Endothelial cell of umbilical vein (primary cell): Measurements from ENCODE around the gene VHLL. TPM values are rescaled to one million over a fixed set of nuclear protein-coding genes. Genes with fewer than 3 reads are reported as not detected.

Source experiments
- BruUV-seq: library from RNA; stranded (reverse); fragments of 400-500 nt; replicated peaks from 2 replicates; lab custom pipeline; 2021; lab: Mats Ljungman, UMichigan
- CTCF ChIA-PET: fragments of 300-600, 350-600 bp; sonication (Branson Sonifier 250); formaldehyde crosslinking; loops from one replicate; lab custom pipeline; 2021; ENCODE audit warnings: antibody characterized with exemption, inconsistent platforms; lab: Charles Lee
- POLR2A ChIA-PET: fragments of 300-600, 350-600 bp; sonication (Branson Sonifier 250); formaldehyde crosslinking; loops from one replicate; lab custom pipeline; 2021; ENCODE audit warnings: antibody characterized with exemption, inconsistent platforms; lab: Charles Lee
- DNase-seq: peaks from one replicate; pipeline ENCODE4 v3.0.0-alpha.2; 2011; ENCODE audit warnings: low read depth, low spot score
- FAIRE-seq: peaks from 2 replicates; lab custom pipeline; 2011; peaks lifted over from hg19 to GRCh38; lab: Jason Lieb, UNC
- H2AFZ ChIP-seq: 2 replicates; pipeline ENCODE4 v1.6.0; 2012; ENCODE audit warnings: low read depth, low read length, control low read depth, inconsistent platforms
- H3K27ac ChIP-seq: 2 replicates; pipeline ENCODE4 v1.5.1; 2011; ENCODE audit warnings: low read depth, mild to moderate bottlenecking, control low read depth, low read length, moderate library complexity; ENCODE audit not compliant: insufficient read depth
- H3K27me3 ChIP-seq, 2 experiments: 2 replicates each; pipeline versions ENCODE4 v1.6.0 to v1.6.1; 2011; ENCODE audit warnings: low read length in 2 of 2, mixed read lengths in 1 of 2; ENCODE audit not compliant: control insufficient read depth in 2 of 2, insufficient read depth in 2 of 2
- H3K36me3 ChIP-seq, 2 experiments: 2 replicates in 1 of 2; 3 replicates in 1 of 2; pipeline ENCODE4 v1.5.1; 2011; ENCODE audit warnings: low read length in 2 of 2, mild to moderate bottlenecking in 1 of 2, moderate library complexity in 1 of 2; ENCODE audit not compliant: control insufficient read depth in 2 of 2, insufficient read depth in 2 of 2; ENCODE audit errors: extremely low read depth in 1 of 2
- H3K4me1 ChIP-seq: 3 replicates; pipeline ENCODE4 v1.5.1; 2011; ENCODE audit warnings: mild to moderate bottlenecking, low read length; ENCODE audit not compliant: control insufficient read depth, insufficient read depth; ENCODE audit errors: extremely low read depth
- H3K4me2 ChIP-seq: 2 replicates; pipeline ENCODE4 v1.6.1; 2011; ENCODE audit warnings: low read length, control low read depth, mixed read lengths; ENCODE audit not compliant: insufficient read depth
- H3K4me3 ChIP-seq, 3 experiments: fragments of 200-600 bp in 1 of 3; sonication (generic), shearing (Covaris generic) in 1 of 3; replicated peaks in 1 of 3; 2 replicates each; pipeline ENCODE4 v1.5.1; 2011 to 2016; ENCODE audit warnings: control low read depth in 3 of 3, low read length in 3 of 3, mild to moderate bottlenecking in 2 of 3, inconsistent platforms in 1 of 3, low read depth in 1 of 3, moderate library complexity in 1 of 3; ENCODE audit not compliant: insufficient read depth in 1 of 3
- H3K79me2 ChIP-seq: 2 replicates; pipeline ENCODE4 v1.6.0; 2012; ENCODE audit warnings: low read length, inconsistent platforms; ENCODE audit not compliant: control insufficient read depth, insufficient read depth
- H3K9ac ChIP-seq: replicated peaks from 2 replicates; pipeline ENCODE3; 2011; ENCODE audit warnings: low read length, control low read depth; ENCODE audit not compliant: insufficient read depth; ENCODE audit errors: extremely low read depth
- H3K9me1 ChIP-seq: replicated peaks from 3 replicates; pipeline ENCODE4 v1.6.0; 2011; ENCODE audit warnings: mild to moderate bottlenecking, low read length; ENCODE audit not compliant: control insufficient read depth, insufficient read depth; ENCODE audit errors: extremely low read depth
- H3K9me3 ChIP-seq: replicated peaks from 2 replicates; pipeline ENCODE4 v1.5.1; 2012; ENCODE audit warnings: low read length, inconsistent platforms; ENCODE audit not compliant: control insufficient read depth, insufficient read depth
- H4K20me1 ChIP-seq: replicated peaks from 2 replicates; pipeline ENCODE3; 2011; ENCODE audit warnings: mild to moderate bottlenecking, low read length; ENCODE audit not compliant: control insufficient read depth, insufficient read depth; ENCODE audit errors: extremely low read depth
- EZH2 ChIP-seq: IDR thresholded peaks from 2 replicates; pipeline ENCODE4 v1.6.1; 2012; ENCODE audit warnings: borderline replicate concordance, low read depth, mild to moderate bottlenecking, moderate library complexity, low read length, inconsistent platforms; ENCODE audit not compliant: severe bottlenecking
- FOS ChIP-seq: IDR thresholded peaks from 2 replicates; pipeline ENCODE4 v1.6.1; 2011; ENCODE audit warnings: mild to moderate bottlenecking, low read length, moderate library complexity, borderline replicate concordance; ENCODE audit not compliant: insufficient read depth
- GATA2 ChIP-seq: IDR thresholded peaks from 2 replicates; pipeline ENCODE4 v1.7.0; 2011; ENCODE audit warnings: low read depth, mild to moderate bottlenecking, moderate library complexity, mixed read lengths, low read length; ENCODE audit not compliant: insufficient read length, insufficient read depth
- JUN ChIP-seq: IDR thresholded peaks from 2 replicates; pipeline ENCODE4 v1.6.1; 2011; ENCODE audit warnings: borderline replicate concordance, low read depth; ENCODE audit not compliant: insufficient read length, insufficient read depth
- MYC ChIP-seq: IDR thresholded peaks from one replicate; pipeline ENCODE4 v1.6.1; 2011; ENCODE audit warnings: mild to moderate bottlenecking, low read depth, low read length
- POLR2A ChIP-seq: IDR thresholded peaks from 2 replicates; pipeline ENCODE4 v1.6.1; 2012; ENCODE audit warnings: low read depth, mild to moderate bottlenecking, control low read depth, low read length
- POLR2AphosphoS5 ChIP-seq: IDR thresholded peaks from 2 replicates; pipeline ENCODE4 v1.6.1; 2012; ENCODE audit warnings: low read depth, mild to moderate bottlenecking, control low read depth, low read length, moderate library complexity; ENCODE audit not compliant: insufficient read depth
- dilution Hi-C: fragments of 300-500 bp; cut with MboI; formaldehyde crosslinking; loops from one replicate; pipeline ENCODE4 v1.15.0; 2019; ENCODE audit warnings: low sequenced_read_pairs; ENCODE audit not compliant: extremely low pct_ligation_motif_present
- intact Hi-C: fragments of 100-400 bp; cut with micrococcal nuclease; formaldehyde crosslinking; loops from one replicate; pipeline ENCODE4 v1.10.0; 2022
- polyA plus RNA-seq, 4 experiments: library from polyadenylated mRNA; depleted of rRNA in 3 of 4; stranded (reverse) in 3 of 4; unstranded in 1 of 4; fragments of >200 nt; gene quantifications; 2 replicates each; pipeline versions ENCODE4 v1.2.1 to v1.2.3, GENCODE V29; 2011 to 2012; ENCODE audit warnings: missing spikeins in 1 of 4
- total RNA-seq: library from RNA; stranded (reverse); gene quantifications from 2 replicates; pipeline ENCODE4 v1.2.3, GENCODE V29; 2021
- TF ChIP-seq, protein P1 (sequence below), 2 donors: IDR thresholded peaks; 1 replicate in 1 of 2; 2 replicates in 1 of 2; pipeline ENCODE4 v1.5.1; 2011; ENCODE audit warnings: low read length in 2 of 2, mild to moderate bottlenecking in 2 of 2, moderate library complexity in 2 of 2, control low read depth in 1 of 2, inconsistent platforms in 1 of 2, low read depth in 1 of 2; ENCODE audit not compliant: insufficient read depth in 1 of 2; ENCODE audit errors: extremely low read depth in 1 of 2
- TF ChIP-seq, protein P2 (sequence below): IDR thresholded peaks from 2 replicates; pipeline ENCODE4 v1.6.1; 2011; ENCODE audit not compliant: insufficient read depth, insufficient read length

VHLL gene
- total and polyA plus RNA-seq, 2 donors (not counting 3 experiments of a cell fraction or from before 2014, with no cell fraction given) = 0.73 TPM; not detected in 1

DNA sequence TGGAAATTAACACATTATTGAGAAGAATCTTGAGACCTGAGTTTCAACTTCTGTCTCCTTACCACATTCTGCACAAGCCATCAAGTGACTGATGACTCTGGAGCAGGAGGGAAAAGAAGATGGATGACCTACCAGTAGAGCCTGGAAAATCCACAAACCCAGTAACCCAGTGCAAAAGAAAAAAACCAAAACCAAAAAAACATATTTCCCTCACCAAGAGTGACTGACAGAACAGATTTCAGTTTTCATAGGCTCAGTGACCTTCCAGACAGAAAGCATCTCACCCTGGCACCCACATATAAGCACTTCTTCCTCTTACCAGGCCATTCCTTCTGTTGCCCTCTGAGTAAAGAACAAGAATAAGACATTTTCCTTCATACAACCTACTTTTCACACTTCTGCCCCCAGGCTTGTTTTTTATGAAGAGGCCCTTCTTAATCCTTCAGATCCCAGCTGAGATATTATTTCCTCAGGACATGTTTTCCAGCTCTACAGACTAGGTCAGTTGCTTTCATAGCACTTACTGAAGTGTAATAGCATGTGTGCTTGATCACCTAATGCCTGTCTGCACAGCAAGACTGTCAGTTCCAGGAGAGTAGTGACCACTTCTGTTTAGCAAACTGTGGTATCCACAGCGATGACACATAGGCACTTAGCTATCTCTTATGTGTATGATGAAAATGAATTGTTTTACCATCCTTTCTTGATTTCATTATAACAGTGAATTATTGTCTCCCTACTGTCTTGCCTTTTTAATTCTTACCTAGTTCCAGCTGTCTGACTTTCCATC, 43.3 kb upstream of the VHLL start:
- H3K4me1 ChIP-seq = no peaks in the 10 kb centered on the region
- POLR2A ChIA-PET = no interaction called here
- no peak for FAIRE-seq
- H3K9ac ChIP-seq = no peak overlapping the region
- BruUV-seq = no TSS peak
- no peak overlapping the region for H2AFZ ChIP-seq
- CTCF ChIA-PET = interaction anchor here (1.8 to 2.6 kb wide), 2 partner anchors 17 to 43 kb away, joined by 6 to 7 read pairs; no protein-coding TSS in a partner anchor
- H3K27me3 ChIP-seq = peaks cover 17 to 23% of the 10 kb centered on the region in 2 experiments
- TF ChIP-seq MYC (no peak), POLR2AphosphoS5 (no peak), EZH2 (no peak), FOS (no peak), POLR2A (no peak), JUN (no peak), GATA2 (no peak)
- TF ChIP-seq, protein P1, sequence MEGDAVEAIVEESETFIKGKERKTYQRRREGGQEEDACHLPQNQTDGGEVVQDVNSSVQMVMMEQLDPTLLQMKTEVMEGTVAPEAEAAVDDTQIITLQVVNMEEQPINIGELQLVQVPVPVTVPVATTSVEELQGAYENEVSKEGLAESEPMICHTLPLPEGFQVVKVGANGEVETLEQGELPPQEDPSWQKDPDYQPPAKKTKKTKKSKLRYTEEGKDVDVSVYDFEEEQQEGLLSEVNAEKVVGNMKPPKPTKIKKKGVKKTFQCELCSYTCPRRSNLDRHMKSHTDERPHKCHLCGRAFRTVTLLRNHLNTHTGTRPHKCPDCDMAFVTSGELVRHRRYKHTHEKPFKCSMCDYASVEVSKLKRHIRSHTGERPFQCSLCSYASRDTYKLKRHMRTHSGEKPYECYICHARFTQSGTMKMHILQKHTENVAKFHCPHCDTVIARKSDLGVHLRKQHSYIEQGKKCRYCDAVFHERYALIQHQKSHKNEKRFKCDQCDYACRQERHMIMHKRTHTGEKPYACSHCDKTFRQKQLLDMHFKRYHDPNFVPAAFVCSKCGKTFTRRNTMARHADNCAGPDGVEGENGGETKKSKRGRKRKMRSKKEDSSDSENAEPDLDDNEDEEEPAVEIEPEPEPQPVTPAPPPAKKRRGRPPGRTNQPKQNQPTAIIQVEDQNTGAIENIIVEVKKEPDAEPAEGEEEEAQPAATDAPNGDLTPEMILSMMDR (IDR thresholded peaks at IDR 0.05; ENCODE audit: extremely low read depth in 1 of 2, insufficient read depth in 1 of 2, low read depth in 1 of 2, low read length in 2 of 2) = no peak
- TF ChIP-seq, protein P2, sequence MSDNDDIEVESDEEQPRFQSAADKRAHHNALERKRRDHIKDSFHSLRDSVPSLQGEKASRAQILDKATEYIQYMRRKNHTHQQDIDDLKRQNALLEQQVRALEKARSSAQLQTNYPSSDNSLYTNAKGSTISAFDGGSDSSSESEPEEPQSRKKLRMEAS = no peak
- peaks cover 7% of the 10 kb centered on the region for H3K79me2 ChIP-seq
- H3K4me3 ChIP-seq = no peak overlapping the region
- DNase-seq = no peak
- H3K27ac ChIP-seq = no peak overlapping the region
- no peaks in the 10 kb centered on the region for H3K9me1 ChIP-seq
- H3K4me2 ChIP-seq = no peak overlapping the region
- no peaks in the 10 kb centered on the region for H3K36me3 ChIP-seq
- no peaks in the 10 kb centered on the region for H4K20me1 ChIP-seq
- intact Hi-C loops = no loop called here
- H3K9me3 ChIP-seq = no peaks in the 10 kb centered on the region
- dilution Hi-C loops = no loop called here
